K562 (cell line): ENCODE results near the gene CDYL. TPM values are rescaled to one million over a fixed set of nuclear protein-coding genes. Genes with fewer than 3 reads are reported as not detected.

ENCODE experiments used
- AFF1 ChIP-seq, 2 experiments: fragments of 450-650 bp; IDR thresholded peaks; 2 replicates each; pipeline ENCODE4 v1.6.1; 2018; ENCODE audit warnings: mild to moderate bottlenecking in 2 of 2, low read depth in 1 of 2; ENCODE audit not compliant: partially characterized antibody in 2 of 2
- ARID1B ChIP-seq: fragments of 450-650 bp; IDR thresholded peaks from 2 replicates; pipeline ENCODE4 v1.6.1; 2016; ENCODE audit warnings: antibody characterized with exemption, mild to moderate bottlenecking, inconsistent platforms
- ATF7 ChIP-seq: fragments of 450-650 bp; IDR thresholded peaks from 2 replicates; pipeline ENCODE4 v1.7.1; 2014; ENCODE audit warnings: mild to moderate bottlenecking, moderate library complexity
- BDP1 ChIP-seq: IDR thresholded peaks from 3 replicates; pipeline ENCODE4 v1.6.1; 2011; ENCODE audit not compliant: insufficient read length, insufficient read depth
- C11orf30 ChIP-seq: fragments of 450-650 bp; IDR thresholded peaks from 2 replicates; pipeline ENCODE4 v1.6.1; 2016; ENCODE audit warnings: low read depth, mild to moderate bottlenecking
- CHCHD3 ChIP-seq: fragments of 250-450 bp; sonication (Bioruptor Pico); IDR thresholded peaks from 2 replicates; pipeline ENCODE4 v2.1.2; 2022; ENCODE audit warnings: mild to moderate bottlenecking
- FOSL1 ChIP-seq: fragments of 200-800 bp; sonication (Bioruptor generic); conservative IDR thresholded peaks from 2 replicates; pipeline ENCODE4 v1.6.1; 2016; ENCODE audit warnings: missing genetic modification characterization, missing compliant biosample characterization
- GATAD2A ChIP-seq: fragments of 450-650 bp; IDR thresholded peaks from 2 replicates; pipeline ENCODE4 v1.6.1; 2017
- HNRNPLL ChIP-seq: fragments of 200-400 bp; formaldehyde crosslinking; IDR thresholded peaks from 2 replicates; pipeline ENCODE4 v1.6.1; 2017; ENCODE audit warnings: low read length, low read depth, mild to moderate bottlenecking; ENCODE audit not compliant: poor library complexity, severe bottlenecking
- LCOR ChIP-seq: sonication (generic); formaldehyde crosslinking; IDR thresholded peaks from 2 replicates; pipeline ENCODE4 v1.8.0; 2022; ENCODE audit warnings: mild to moderate bottlenecking, missing genetic modification reagents
- MBD1 ChIP-seq: fragments of 250-450 bp; sonication (Bioruptor Pico); IDR thresholded peaks from 2 replicates; pipeline ENCODE4 v1.8.0; 2022; ENCODE audit warnings: inconsistent platforms
- MYC ChIP-seq, 2 experiments: fragments of 250-450 bp in 1 of 2; sonication (Bioruptor Pico) in 1 of 2; IDR thresholded peaks; 2 replicates each; pipeline versions ENCODE4 v1.5.1 to v1.6.1; 2012 to 2021; ENCODE audit warnings: low read depth in 2 of 2, borderline replicate concordance in 1 of 2, improper control_type of control experiment in 1 of 2, low read length in 1 of 2, mild to moderate bottlenecking in 1 of 2, moderate library complexity in 1 of 2
- NFATC3 ChIP-seq: fragments of 450-650 bp; IDR thresholded peaks from 2 replicates; pipeline ENCODE4 v1.6.1; 2017; ENCODE audit warnings: mild to moderate bottlenecking
- NR4A1 ChIP-seq, 2 experiments: fragments of 250-450 bp in 1 of 2; fragments of 450-650 bp in 1 of 2; sonication (Bioruptor Pico) in 1 of 2; IDR thresholded peaks; 2 replicates each; pipeline versions ENCODE4 v1.4.0 to v1.6.1; 2016 to 2020; ENCODE audit warnings: mild to moderate bottlenecking in 2 of 2, missing compliant biosample characterization in 1 of 2, missing genetic modification characterization in 1 of 2, moderate library complexity in 1 of 2
- SRSF1 ChIP-seq: fragments of 200-400 bp; formaldehyde crosslinking; IDR thresholded peaks from 2 replicates; pipeline ENCODE4 v1.6.1; 2017; ENCODE audit warnings: mild to moderate bottlenecking, low read depth, low read length, moderate library complexity
- TAF7 ChIP-seq: fragments of 450-650 bp; IDR thresholded peaks from 2 replicates; pipeline ENCODE4 v1.6.1; 2016; ENCODE audit warnings: missing genetic modification characterization, missing compliant biosample characterization
- TAF9B ChIP-seq: fragments of 450-650 bp; IDR thresholded peaks from 2 replicates; pipeline ENCODE4 v1.6.1; 2018; ENCODE audit warnings: mild to moderate bottlenecking; ENCODE audit not compliant: partially characterized antibody
- TBL1XR1 ChIP-seq, 2 experiments: IDR thresholded peaks; 2 replicates each; pipeline ENCODE4 v1.6.1; 2012; ENCODE audit warnings: improper control_type of control experiment in 2 of 2, low read length in 2 of 2, mild to moderate bottlenecking in 1 of 2
- TRIM28 ChIP-seq: fragments of 450-650 bp; IDR thresholded peaks from 2 replicates; pipeline ENCODE4 v1.6.1; 2017
- ZNF695 ChIP-seq: fragments of 450-650 bp; formaldehyde crosslinking; IDR thresholded peaks from 2 replicates; pipeline ENCODE4 v1.4.0; 2020; ENCODE audit warnings: mild to moderate bottlenecking, moderate library complexity
- ZNF764 ChIP-seq: fragments of 250-450 bp; sonication (Bioruptor Pico); IDR thresholded peaks from 2 replicates; pipeline ENCODE4 v1.4.0; 2020; ENCODE audit warnings: low read depth, mild to moderate bottlenecking, moderate library complexity
- ZZZ3 ChIP-seq: fragments of 450-650 bp; IDR thresholded peaks from 2 replicates; pipeline ENCODE4 v1.6.1; 2016; ENCODE audit warnings: antibody characterized with exemption, mild to moderate bottlenecking, moderate library complexity
- polyA plus RNA-seq, 8 experiments: library from polyadenylated mRNA; depleted of rRNA in 4 of 8; stranded (reverse) in 5 of 8; unstranded in 3 of 8; fragments of >200 nt; fragmentation: Nextera tagmentation in 2 of 8; fragmentation: Illumina TruSeq in 1 of 8; extraction: Ambion mirVana in 2 of 8; extraction: Trizol in 1 of 8; gene quantifications; 2 replicates each; pipeline versions ENCODE4 v1.2.1 to v1.2.3, GENCODE V29; 2011 to 2014; ENCODE audit warnings: inconsistent platforms in 1 of 8, missing spikeins in 1 of 8
- total RNA-seq, 7 experiments: library from RNA; depleted of rRNA in 6 of 7; stranded (reverse); fragments of >200 nt in 6 of 7; fragmentation: Illumina TruSeq in 2 of 7; extraction: Trizol in 2 of 7; gene quantifications; 2 replicates each; pipeline versions ENCODE4 v1.2.1 to v1.2.3, GENCODE V29; 2011 to 2021; ENCODE audit warnings: low replicate concordance in 1 of 7

CDYL gene
- total and polyA plus RNA-seq, 9 of the 15 experiments (the other 6 are each of a cell fraction or from before 2014, with no cell fraction given), result 8.1 to 45.8 (median 40.8) TPM

- no peak for TF ChIP-seq NFATC3
- TF ChIP-seq FOSL1, result peak; percentile 100
- peak; percentile 88 for TF ChIP-seq LCOR (CRISPR knock-in tag)
- no peak for TF ChIP-seq MYC (IDR thresholded peaks at IDR 0.05; ENCODE audit: low read depth, low read length)
- TF ChIP-seq MYC (CRISPR knock-in tag; IDR thresholded peaks at IDR 0.05; ENCODE audit: borderline replicate concordance, low read depth), result no peak
- TF ChIP-seq CHCHD3 (CRISPR knock-in tag), result no peak
- no peak for TF ChIP-seq ZNF764 (CRISPR knock-in tag)
- TF ChIP-seq SRSF1, result no peak
- peak in 1 of 2 experiments; percentile 91; a peak in 2 of 4 replicates for TF ChIP-seq TBL1XR1 (IDR thresholded peaks at IDR 0.05; ENCODE audit: low read length in 2 of 2)
- TF ChIP-seq TRIM28, result peak; percentile 28; the same call in 1 of the 2 replicates
- TF ChIP-seq TAF9B, result peak; percentile 97
- TF ChIP-seq GATAD2A, result peak; percentile 81; the same call in 1 of the 2 replicates
- TF ChIP-seq ZNF695 (CRISPR knock-in tag), result no peak
- TF ChIP-seq ATF7, result peak; percentile 77
- peak; percentile 100 for TF ChIP-seq C11orf30
- TF ChIP-seq BDP1, result no peak
- no peak for TF ChIP-seq NR4A1 (CRISPR knock-in tag; IDR thresholded peaks at IDR 0.05)
- no peak for TF ChIP-seq NR4A1 (tag; IDR thresholded peaks at IDR 0.05)
- no peak for TF ChIP-seq MBD1 (CRISPR knock-in tag)
- peak in 1 of 2 experiments; percentile 46 for TF ChIP-seq AFF1 (IDR thresholded peaks at IDR 0.05; ENCODE audit: low read depth in 1 of 2, partially characterized antibody in 2 of 2)
- TF ChIP-seq ZZZ3, result no peak
- no peak for TF ChIP-seq TAF7
- no peak for TF ChIP-seq HNRNPLL
- TF ChIP-seq ARID1B, result peak; percentile 93
These were observed 165.8 kb downstream of the CDYL start (continued) for GRCh38 chr6:4941782-4942672.
